Activated T-helper 1 cell treated with anti-CD3 and anti-CD28 coated beads, Interleukin-12 subunit alpha, Interleukin-12 subunit beta, Interleukin-2, Interleukin-4 antibody, amounts not matched to agents 30 ng/mL and 10 ng/mL and 1 ng/mL, durations not matched to agents 14 hours and 24 hours and 36 hours (primary cell): ENCODE results near the gene GRIPAP1. TPM values are rescaled to one million over a fixed set of nuclear protein-coding genes. Genes with fewer than 3 reads are reported as not detected.

Source experiments
- DNase-seq: peaks from one replicate; pipeline ENCODE4 v3.0.0; 2021; ENCODE audit warnings: low spot score
- H3K27ac Mint-ChIP-seq: one replicate; pipeline ENCODE4 v1.8.0; 2021; ENCODE audit warnings: mild to moderate bottlenecking, mixed read lengths
- H3K27me3 Mint-ChIP-seq: one replicate; pipeline ENCODE4 v1.8.0; 2022; ENCODE audit warnings: mild to moderate bottlenecking, moderate library complexity, mixed read lengths; ENCODE audit not compliant: insufficient read depth
- H3K36me3 Mint-ChIP-seq: one replicate; pipeline ENCODE4 v1.8.0; 2021; ENCODE audit warnings: low read depth, mixed read lengths
- H3K4me1 Mint-ChIP-seq: one replicate; pipeline ENCODE4 v1.8.0; 2021; ENCODE audit warnings: low read depth, mixed read lengths
- H3K4me3 Mint-ChIP-seq: one replicate; pipeline ENCODE4 v1.8.0; 2021; ENCODE audit warnings: mild to moderate bottlenecking, moderate library complexity, mixed read lengths
- H3K9me3 Mint-ChIP-seq: one replicate; pipeline ENCODE4 v1.8.0; 2021; ENCODE audit warnings: mixed read lengths
- intact Hi-C: fragments of 100-400 bp; cut with micrococcal nuclease; formaldehyde crosslinking; loops from one replicate; pipeline ENCODE4 v1.15.1; 2024
- total RNA-seq: library from RNA; stranded (reverse); gene quantifications from 2 replicates; pipeline ENCODE4 v1.2.3, GENCODE V29; 2022

GRIPAP1 gene
- total RNA-seq, 1 donor from 2014 or later = 85.8 TPM

DNA sequence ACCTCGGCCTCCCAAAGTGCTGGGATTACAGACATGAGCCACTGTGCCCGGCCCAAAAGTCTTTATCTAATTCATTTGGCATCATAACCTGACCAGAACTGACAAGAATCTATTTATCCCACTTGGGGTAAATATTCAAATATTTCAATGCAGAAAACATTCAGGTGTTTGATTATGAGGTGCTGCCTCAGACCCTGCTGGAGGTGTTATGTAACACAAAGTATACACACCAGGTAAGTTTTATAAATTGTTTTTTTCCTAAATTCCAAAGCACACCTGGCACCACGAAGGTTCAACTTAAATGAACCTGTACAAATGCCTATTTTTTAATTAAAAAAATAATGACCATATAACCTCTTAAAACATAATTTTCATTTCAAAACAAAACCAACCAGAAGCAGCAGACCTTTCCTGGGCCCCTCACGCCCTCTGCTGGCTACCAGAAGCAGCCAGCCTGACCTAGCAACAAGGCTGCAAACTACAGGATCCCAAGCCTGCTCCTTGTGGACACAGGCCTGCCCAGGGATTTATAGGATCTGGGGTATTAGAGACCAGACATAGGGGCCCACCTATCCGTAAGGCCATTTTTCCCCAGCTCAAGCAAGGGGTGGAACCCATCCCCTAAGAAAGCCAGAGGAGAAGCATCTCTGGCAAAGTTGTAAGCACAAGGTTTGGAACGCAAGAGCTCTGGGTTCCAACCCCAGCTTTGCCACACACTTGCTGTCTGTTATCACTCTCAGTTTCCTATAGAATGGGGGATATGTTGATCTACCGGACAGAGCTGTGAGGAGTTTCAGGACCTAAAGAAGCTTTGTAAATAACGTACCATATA is 56.3 kb downstream of the GRIPAP1 start:
- Mint-ChIP-seq H3K4me1 (peaks cover 33% of the 10 kb centered on the region), H3K27me3 (no peaks in the 10 kb centered on the region), H3K4me3 (peak overlapping the region; percentile 17), H3K9me3 (no peaks in the 10 kb centered on the region), H3K36me3 (peaks cover 26% of the 10 kb centered on the region), H3K27ac (no peak overlapping the region)
- intact Hi-C loops = loop anchor here (1.0 to 5.0 kb wide), 3 partner anchors 8 to 298 kb away; no protein-coding TSS in a partner anchor
- DNase-seq = no peak

DNA sequence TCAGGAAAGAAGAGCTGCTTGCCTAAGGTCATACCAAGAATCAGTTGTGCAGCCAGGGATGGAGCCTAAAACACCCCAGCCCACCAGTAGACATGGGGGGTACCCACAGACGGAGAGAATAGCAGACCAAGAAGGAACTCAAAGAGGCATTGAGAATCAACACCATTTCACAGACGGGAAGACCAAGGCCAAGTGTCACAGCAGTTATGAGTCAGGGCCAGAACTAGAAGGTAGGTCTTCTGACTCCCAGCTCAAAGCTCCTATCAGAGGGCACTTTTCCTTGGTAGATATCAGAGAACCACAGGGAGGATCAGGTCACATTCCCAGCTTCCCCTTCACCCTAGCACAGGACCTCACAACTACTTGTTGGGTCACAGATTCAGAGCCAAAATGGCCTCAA is 59.2 kb downstream of the GRIPAP1 start:
- peaks cover 58% of the 10 kb centered on the region for H3K4me1 Mint-ChIP-seq
- DNase-seq = no peak
- H3K27ac Mint-ChIP-seq = peak overlapping the region; percentile 93
- intact Hi-C loops = no loop called here
- no peaks in the 10 kb centered on the region for H3K9me3 Mint-ChIP-seq
- peak overlapping the region; percentile 69 for H3K4me3 Mint-ChIP-seq
- H3K36me3 Mint-ChIP-seq = peaks cover 31% of the 10 kb centered on the region
- H3K27me3 Mint-ChIP-seq = no peaks in the 10 kb centered on the region

GRCh38 chrX:48940404-48940955 is 61.6 kb downstream of the GRIPAP1 start:
- Mint-ChIP-seq H3K27ac (peak overlapping the region; percentile 97), H3K9me3 (no peaks in the 10 kb centered on the region), H3K4me1 (peaks cover 78% of the 10 kb centered on the region), H3K4me3 (peak overlapping the region; percentile 22), H3K36me3 (peaks cover 42% of the 10 kb centered on the region), H3K27me3 (no peaks in the 10 kb centered on the region)
- intact Hi-C loops = no loop called here
- no peak for DNase-seq

DNA sequence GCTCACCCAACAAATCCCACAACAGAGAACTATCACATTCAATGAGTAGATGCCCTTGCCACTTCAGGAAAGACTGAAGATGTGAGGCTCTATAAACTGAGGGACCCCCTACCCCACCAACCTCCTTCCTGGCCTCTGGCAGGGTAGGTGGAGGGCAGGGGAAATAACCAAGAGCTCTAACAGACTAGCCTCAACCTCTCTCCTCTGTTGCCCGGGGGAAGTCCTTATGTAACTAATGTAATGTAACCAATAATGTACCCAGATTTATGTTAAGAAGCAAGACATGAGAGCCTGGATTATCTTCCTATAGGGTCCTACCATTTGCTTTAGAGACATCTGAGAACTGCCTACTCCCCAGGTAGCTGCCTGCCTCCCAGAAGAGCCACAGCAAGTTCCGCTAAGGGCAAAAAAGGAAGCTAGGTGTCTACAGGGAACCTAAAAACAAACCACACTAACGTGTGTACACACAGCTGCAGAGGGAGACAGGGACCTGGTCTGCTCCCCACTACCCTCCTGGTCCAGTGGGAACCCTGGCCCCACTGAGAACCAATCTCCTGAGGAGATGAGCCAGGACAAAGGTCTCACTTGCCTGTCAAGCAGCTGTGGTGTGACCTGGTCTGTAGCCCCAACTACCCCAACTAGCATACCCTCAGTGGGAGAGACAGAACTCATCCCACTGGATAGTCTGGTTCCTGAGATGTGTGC is 62.4 kb downstream of the GRIPAP1 start:
- H3K27me3 Mint-ChIP-seq = no peaks in the 10 kb centered on the region
- peak overlapping the region; percentile 87 for H3K4me3 Mint-ChIP-seq
- intact Hi-C loops = loop anchor here (5.0 to 10.0 kb wide), 4 partner anchors 137 to 1285 kb away; partner anchors contain the start of genes ELK1, HDAC6 and UXT
- no peak for DNase-seq
- peaks cover 86% of the 10 kb centered on the region for H3K4me1 Mint-ChIP-seq
- no peaks in the 10 kb centered on the region for H3K9me3 Mint-ChIP-seq
- H3K36me3 Mint-ChIP-seq = peaks cover 49% of the 10 kb centered on the region
- H3K27ac Mint-ChIP-seq = peak overlapping the region; percentile 97

DNA sequence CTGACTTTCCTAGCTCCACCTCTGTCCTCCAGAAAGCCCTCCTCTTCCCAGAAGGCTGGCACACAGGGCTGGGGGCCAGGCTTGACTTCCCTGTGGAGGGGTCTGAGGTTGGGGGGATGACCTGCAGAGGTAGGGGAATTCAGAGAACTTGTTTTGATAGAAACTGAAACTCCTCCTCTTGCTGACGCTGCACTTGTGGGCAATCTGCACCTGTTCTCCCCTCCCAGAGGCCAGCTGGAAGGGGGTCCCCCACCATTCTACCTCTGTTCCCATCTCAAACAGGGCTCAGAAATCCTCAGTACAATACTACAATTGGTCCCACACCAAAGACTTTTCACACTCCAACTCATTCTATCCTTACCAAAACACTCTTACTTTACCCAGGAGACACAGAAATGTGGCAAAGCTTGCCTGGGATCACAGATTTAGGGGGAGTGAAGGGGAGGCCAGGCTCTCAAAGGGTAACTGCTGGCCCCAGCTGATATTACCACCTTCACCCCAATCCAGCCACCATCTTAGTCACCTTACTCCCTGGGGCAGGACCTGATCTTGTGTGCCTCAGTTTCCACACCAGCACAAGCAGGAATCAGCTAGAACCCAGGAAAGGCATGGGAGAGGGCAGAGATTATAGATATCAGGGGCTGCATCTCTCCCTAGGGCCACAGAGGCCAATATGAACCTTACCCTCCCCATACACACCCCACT is 63.2 kb downstream of the GRIPAP1 start:
- peaks cover 86% of the 10 kb centered on the region for H3K4me1 Mint-ChIP-seq
- peaks cover 57% of the 10 kb centered on the region for H3K36me3 Mint-ChIP-seq
- intact Hi-C loops = loop anchor here (5.0 to 10.0 kb wide), 4 partner anchors 137 to 1284 kb away; partner anchors contain the start of genes ELK1, HDAC6 and UXT

DNA sequence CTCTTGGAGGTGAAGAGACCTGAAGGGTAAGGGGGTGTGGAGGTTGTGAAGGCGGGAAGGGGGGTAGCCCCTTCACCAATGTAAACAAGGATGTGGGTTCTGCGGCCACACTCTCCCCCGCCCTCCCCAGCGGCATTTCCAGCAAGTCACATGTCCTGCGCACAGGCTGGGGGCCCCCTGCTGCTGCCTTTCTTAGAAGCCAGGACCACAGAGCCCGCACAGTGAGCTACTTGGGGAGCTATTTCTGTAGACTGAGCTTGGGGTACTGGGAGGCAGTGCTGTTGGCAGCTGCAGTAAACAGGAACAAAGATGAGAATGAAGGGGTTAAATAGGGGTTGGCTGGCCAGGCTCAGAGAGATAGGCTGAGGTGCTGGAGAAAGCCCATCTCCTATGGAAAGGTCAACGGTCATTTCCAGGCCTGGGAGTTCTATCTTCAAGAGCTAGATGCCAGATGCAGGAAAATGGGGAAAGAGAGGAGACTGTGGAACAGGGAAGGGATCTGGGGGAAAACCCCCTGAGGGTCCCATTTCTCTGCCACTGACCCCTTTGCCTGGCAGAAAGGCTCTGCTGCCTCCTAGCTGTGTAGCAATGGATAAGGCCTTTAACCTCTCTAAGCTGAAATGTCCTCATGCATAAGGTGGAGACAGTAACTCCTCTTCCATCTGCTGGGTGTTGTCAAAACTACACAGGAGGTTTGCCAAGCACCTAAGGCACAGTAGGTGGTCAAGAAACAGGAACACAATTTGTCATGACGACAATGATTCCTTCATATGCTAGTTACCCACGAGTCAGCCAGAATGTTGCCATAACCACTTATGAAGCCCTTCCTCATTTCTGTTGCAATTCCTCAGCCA is 64.8 kb downstream of the GRIPAP1 start:
- Mint-ChIP-seq H3K27ac (peak overlapping the region; percentile 97), H3K4me1 (peaks cover 80% of the 10 kb centered on the region), H3K9me3 (no peaks in the 10 kb centered on the region), H3K27me3 (no peaks in the 10 kb centered on the region), H3K36me3 (peaks cover 52% of the 10 kb centered on the region), H3K4me3 (peak overlapping the region; percentile 87)
- intact Hi-C loops = loop anchor here (1.0 to 10.0 kb wide), 10 partner anchors 8 to 1282 kb away; partner anchors contain the start of genes ELK1, HDAC6, OTUD5 and PIM2
- peak; percentile 85 for DNase-seq

More for the DNA sequence above, 63.2 kb downstream of the GRIPAP1 start:
- no peaks in the 10 kb centered on the region for H3K9me3 Mint-ChIP-seq
- H3K27me3 Mint-ChIP-seq = no peaks in the 10 kb centered on the region
- peak overlapping the region; percentile 97 for H3K27ac Mint-ChIP-seq
- DNase-seq = peak; percentile 71
- H3K4me3 Mint-ChIP-seq = peak overlapping the region; percentile 87

GRCh38 chrX:48936429-48937053 is 65.5 kb downstream of the GRIPAP1 start:
- Mint-ChIP-seq H3K27me3 (no peaks in the 10 kb centered on the region), H3K9me3 (no peaks in the 10 kb centered on the region), H3K4me1 (peaks cover 73% of the 10 kb centered on the region), H3K27ac (peak overlapping the region; percentile 97), H3K36me3 (peaks cover 46% of the 10 kb centered on the region), H3K4me3 (peak overlapping the region; percentile 87)
- DNase-seq = no peak
- intact Hi-C loops = loop anchor here (1.0 to 10.0 kb wide), 10 partner anchors 9 to 1282 kb away; partner anchors contain the start of genes ELK1, HDAC6, OTUD5 and PIM2

- Mint-ChIP-seq H3K9me3 (no peaks in the 10 kb centered on the region), H3K4me1 (peaks cover 66% of the 10 kb centered on the region), H3K27ac (peak overlapping the region; percentile 94), H3K36me3 (peaks cover 41% of the 10 kb centered on the region), H3K4me3 (peak overlapping the region; percentile 64), H3K27me3 (no peaks in the 10 kb centered on the region)
- intact Hi-C loops = loop anchor here (5.0 to 10.0 kb wide), 4 partner anchors 133 to 1280 kb away; partner anchors contain the start of genes ELK1, HDAC6 and UXT
- no peak for DNase-seq
These were observed 66.8 kb downstream of the GRIPAP1 start for GRCh38 chrX:48935301-48935670.

DNA sequence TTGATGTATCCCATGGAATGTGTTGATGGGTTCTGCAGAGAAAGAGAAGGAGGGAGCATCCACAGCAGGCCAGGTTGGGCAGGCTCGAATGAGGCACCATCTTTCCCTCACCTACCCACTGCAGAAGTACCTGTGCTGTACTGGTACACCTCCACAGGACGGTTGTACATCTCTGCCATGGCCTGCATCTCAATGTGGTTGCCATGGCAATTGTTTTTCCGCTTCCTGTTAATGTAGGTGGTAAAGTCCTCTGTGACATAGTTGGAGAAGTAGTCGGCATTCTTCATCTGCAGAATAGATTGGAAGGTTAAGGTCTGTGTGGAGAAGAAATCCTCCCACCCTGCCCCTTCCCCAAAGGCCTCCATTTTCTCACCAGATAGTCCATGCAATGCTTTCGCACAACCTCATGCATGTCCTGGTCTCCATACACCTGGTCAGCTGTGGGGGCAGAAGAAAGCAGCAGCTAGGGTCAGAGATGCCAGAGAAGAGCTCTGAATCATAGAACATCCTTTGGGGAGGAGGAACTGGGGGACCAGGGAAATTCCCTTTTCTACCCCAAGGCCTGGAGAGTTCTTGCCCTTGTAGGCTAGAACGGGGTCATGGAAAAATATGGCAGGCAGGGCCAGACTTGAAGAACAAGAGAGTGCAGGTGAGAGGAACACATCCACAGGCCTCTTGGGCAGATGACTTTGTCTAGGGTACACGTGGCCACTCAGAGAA is 67.3 kb downstream of the GRIPAP1 start:
- Mint-ChIP-seq H3K36me3 (peaks cover 40% of the 10 kb centered on the region), H3K9me3 (no peaks in the 10 kb centered on the region), H3K4me3 (peak overlapping the region; percentile 64), H3K4me1 (peaks cover 60% of the 10 kb centered on the region), H3K27me3 (no peaks in the 10 kb centered on the region), H3K27ac (peak overlapping the region; percentile 94)
- no peak for DNase-seq
- intact Hi-C loops = loop anchor here (5.0 to 10.0 kb wide), 4 partner anchors 132 to 1280 kb away; partner anchors contain the start of genes ELK1, HDAC6 and UXT

- Mint-ChIP-seq H3K27me3 (no peaks in the 10 kb centered on the region), H3K36me3 (peaks cover 40% of the 10 kb centered on the region), H3K4me1 (peaks cover 51% of the 10 kb centered on the region), H3K4me3 (peak overlapping the region; percentile 64), H3K27ac (peak overlapping the region; percentile 94), H3K9me3 (no peaks in the 10 kb centered on the region)
- no peak for DNase-seq
- intact Hi-C loops = loop anchor here (10.0 kb wide), 1 partner anchor 1279 kb away; the partner anchor contains the start of genes ELK1 and UXT
These were observed 68.3 kb downstream of the GRIPAP1 start for GRCh38 chrX:48933757-48934156.
